SK-N-SH (cell line): Measurements from ENCODE around the gene CHST1. TPM values are rescaled to one million over a fixed set of nuclear protein-coding genes. Genes with fewer than 3 reads are reported as not detected.

Source experiments
- CTCF ChIA-PET: fragments of 300-600, 350-600 bp; formaldehyde crosslinking; extraction: SDS; loops from one replicate; lab custom pipeline; 2021; lab: Yijun Ruan, JAX
- POLR2A ChIA-PET: fragments of 350-600 bp; sonication (Branson Sonifier 250); formaldehyde crosslinking; extraction: SDS; loops from one replicate; lab custom pipeline; 2020; ENCODE audit warnings: antibody characterized with exemption, inconsistent platforms; lab: Yijun Ruan, JAX
- DNase-seq: peaks from one replicate; pipeline ENCODE4 v3.0.0; 2012
- H2AFZ ChIP-seq: fragments of 200-600 bp; sonication (generic); 2 replicates; pipeline ENCODE4 v1.8.1; 2016; ENCODE audit warnings: antibody characterized with exemption, mild to moderate bottlenecking, low read depth
- H3F3A ChIP-seq: fragments of 200-600 bp; sonication (generic); replicated peaks from 2 replicates; pipeline ENCODE3; 2016; ENCODE audit warnings: antibody characterized with exemption, mild to moderate bottlenecking; ENCODE audit not compliant: insufficient read depth
- H3K27ac ChIP-seq, 2 experiments: fragments of 200-500 bp in 1 of 2; fragments of 200-600 bp in 1 of 2; sonication (Bioruptor generic) in 1 of 2; sonication (generic), shearing (Covaris generic) in 1 of 2; 2 replicates each; pipeline versions ENCODE4 v1.5.1 to v1.6.1; 2014 to 2016; ENCODE audit warnings: low read depth in 2 of 2, inconsistent platforms in 1 of 2, low read length in 1 of 2, mild to moderate bottlenecking in 1 of 2, mixed read lengths in 1 of 2
- H3K27me3 ChIP-seq: fragments of 200-600 bp; sonication (generic), shearing (Covaris generic); 2 replicates; pipeline ENCODE4 v1.6.1; 2016; ENCODE audit warnings: mixed run types; ENCODE audit not compliant: insufficient read depth
- H3K36me3 ChIP-seq, 2 experiments: fragments of 200-500 bp in 1 of 2; fragments of 200-600 bp in 1 of 2; sonication (Bioruptor generic) in 1 of 2; sonication (generic) in 1 of 2; replicated peaks in 1 of 2; 2 replicates each; pipeline versions ENCODE3 to v1.5.1; 2014 to 2016; ENCODE audit warnings: low read length in 1 of 2, mild to moderate bottlenecking in 1 of 2; ENCODE audit not compliant: insufficient read depth in 2 of 2, control insufficient read depth in 1 of 2
- H3K4me1 ChIP-seq, 2 experiments: fragments of 200-500 bp in 1 of 2; fragments of 200-600 bp in 1 of 2; sonication (Bioruptor generic) in 1 of 2; sonication (generic), shearing (Covaris generic) in 1 of 2; 2 replicates each; pipeline versions ENCODE4 v1.5.1 to v1.6.1; 2014 to 2016; ENCODE audit warnings: low read depth in 1 of 2, low read length in 1 of 2, mixed run types in 1 of 2; ENCODE audit not compliant: insufficient read depth in 2 of 2, control insufficient read depth in 1 of 2
- H3K4me2 ChIP-seq: fragments of 200-600 bp; sonication (generic), shearing (Covaris generic); 2 replicates; pipeline ENCODE4 v1.6.1; 2017; ENCODE audit warnings: mixed run types
- H3K4me3 ChIP-seq, 2 experiments: fragments of 200-500 bp in 1 of 2; fragments of 200-600 bp in 1 of 2; sonication (Bioruptor generic) in 1 of 2; sonication (generic), shearing (Covaris generic) in 1 of 2; 2 replicates each; pipeline versions ENCODE4 v1.5.1 to v1.8.1; 2014 to 2016; ENCODE audit warnings: low read depth in 2 of 2, inconsistent platforms in 1 of 2, low read length in 1 of 2, mild to moderate bottlenecking in 1 of 2, mixed read lengths in 1 of 2, moderate library complexity in 1 of 2
- H3K79me2 ChIP-seq: fragments of 200-600 bp; sonication (generic); 2 replicates; pipeline ENCODE4 v1.8.1; 2017; ENCODE audit warnings: mild to moderate bottlenecking; ENCODE audit not compliant: insufficient read depth
- H3K9ac ChIP-seq: fragments of 200-600 bp; sonication (generic); 2 replicates; pipeline ENCODE4 v1.6.1; 2017; ENCODE audit warnings: mixed run types
- H3K9me2 ChIP-seq: fragments of 200-600 bp; sonication (generic); 2 replicates; pipeline ENCODE4 v1.6.1; 2017; ENCODE audit warnings: mixed run types
- H3K9me3 ChIP-seq: fragments of 200-600 bp; sonication (generic); 2 replicates; pipeline ENCODE4 v1.6.1; 2017; ENCODE audit warnings: mixed run types, mild to moderate bottlenecking, moderate library complexity
- H4K20me1 ChIP-seq: fragments of 200-600 bp; sonication (generic); 2 replicates; pipeline ENCODE4 v1.6.1; 2017; ENCODE audit warnings: mild to moderate bottlenecking, mixed run types; ENCODE audit not compliant: insufficient read depth
- ELF1 ChIP-seq: IDR thresholded peaks from 2 replicates; pipeline ENCODE4 v1.4.0; 2012
- FOSL2 ChIP-seq: IDR thresholded peaks from 2 replicates; pipeline ENCODE4 v1.4.0; 2012; ENCODE audit warnings: low read depth, mild to moderate bottlenecking, moderate library complexity, borderline replicate concordance
- POLR2AphosphoS5 ChIP-seq: IDR thresholded peaks from 2 replicates; pipeline ENCODE4 v1.6.1; 2012; ENCODE audit warnings: low read depth, low read length
- RFX5 ChIP-seq: IDR thresholded peaks from 2 replicates; pipeline ENCODE4 v1.6.1; 2012; ENCODE audit warnings: mild to moderate bottlenecking, improper control_type of control experiment, low read length
- SIN3A ChIP-seq: IDR thresholded peaks from 2 replicates; pipeline ENCODE4 v1.6.1; 2012; ENCODE audit warnings: low read depth, mild to moderate bottlenecking, low read length, moderate library complexity, borderline replicate concordance
- TCF12 ChIP-seq: IDR thresholded peaks from 2 replicates; pipeline ENCODE4 v1.4.0; 2012
- WGBS: methylation state at CpG from one replicate; pipeline ENCODE4 v1.1.6; 2017; ENCODE audit warnings: low lambda C conversion rate; 5-methylcytosine and 5-hydroxymethylcytosine counted together
- polyA plus RNA-seq, 3 experiments: library from polyadenylated mRNA; depleted of rRNA; stranded (reverse); fragments of >200 nt; gene quantifications; 2 replicates each; pipeline ENCODE4 v1.2.3, GENCODE V29; 2012
- TF ChIP-seq, protein P1 (sequence below): IDR thresholded peaks from 2 replicates; pipeline ENCODE4; 2012
- TF ChIP-seq, protein P2 (sequence below): fragments of 200-600 bp; sonication (generic); IDR thresholded peaks from 2 replicates; pipeline ENCODE4 v1.6.1; 2017; ENCODE audit warnings: antibody characterized with exemption, mild to moderate bottlenecking, moderate library complexity

CHST1 gene
- polyA plus RNA-seq, 1 of the 3 experiments (the other 2 are of a cell fraction): 4.9 TPM

DNA sequence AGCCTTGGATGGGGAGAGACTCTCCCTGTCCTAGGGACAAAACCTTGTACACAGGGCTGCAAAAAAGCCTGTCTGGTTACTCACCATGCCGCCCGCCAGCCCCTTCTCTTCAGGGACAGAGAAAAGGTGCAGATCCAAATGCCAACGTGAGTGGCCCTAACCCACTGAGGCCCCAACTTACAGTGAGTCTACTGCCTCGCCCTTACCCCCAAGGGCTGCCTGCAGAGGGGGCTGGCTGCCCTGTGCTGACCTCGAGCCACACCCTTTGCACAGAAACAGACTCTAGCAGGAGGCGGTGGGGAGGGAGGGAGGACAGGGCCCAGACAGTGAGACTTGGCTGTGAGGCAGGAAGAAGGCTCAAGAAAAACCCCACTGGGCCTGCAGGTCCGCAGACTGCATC, 13.6 kb upstream of the CHST1 start:
- H3K4me3 ChIP-seq: no peak overlapping the region
- H4K20me1 ChIP-seq: no peaks in the 10 kb centered on the region
- POLR2A ChIA-PET: no interaction called here
- H2AFZ ChIP-seq: no peak overlapping the region
- no peak overlapping the region for H3K4me2 ChIP-seq
- H3K9me2 ChIP-seq: no peaks in the 10 kb centered on the region
- H3K27ac ChIP-seq: no peak overlapping the region
- no peaks in the 10 kb centered on the region for H3K36me3 ChIP-seq
- DNase-seq: no peak
- TF ChIP-seq RFX5 (no peak), FOSL2 (no peak), ELF1 (no peak)
- no peaks in the 10 kb centered on the region for H3K79me2 ChIP-seq
- CTCF ChIA-PET: interaction anchor here (1.2 to 1.7 kb wide), 3 partner anchors 9 to 93 kb away, joined by 3 to 10 read pairs (median 4); no protein-coding TSS in a partner anchor
- H3K27me3 ChIP-seq: peaks cover 6% of the 10 kb centered on the region; the same call in 1 of the 2 replicates
- no peaks in the 10 kb centered on the region for H3K9me3 ChIP-seq
- 35% methylated on average over 4 of the region's 7 CpGs for WGBS
- H3K9ac ChIP-seq: no peak overlapping the region
- no peaks in the 10 kb centered on the region for H3F3A ChIP-seq
- peaks cover 0 to 2% of the 10 kb centered on the region in 2 experiments; a peak in 1 of 4 replicates for H3K4me1 ChIP-seq

DNA sequence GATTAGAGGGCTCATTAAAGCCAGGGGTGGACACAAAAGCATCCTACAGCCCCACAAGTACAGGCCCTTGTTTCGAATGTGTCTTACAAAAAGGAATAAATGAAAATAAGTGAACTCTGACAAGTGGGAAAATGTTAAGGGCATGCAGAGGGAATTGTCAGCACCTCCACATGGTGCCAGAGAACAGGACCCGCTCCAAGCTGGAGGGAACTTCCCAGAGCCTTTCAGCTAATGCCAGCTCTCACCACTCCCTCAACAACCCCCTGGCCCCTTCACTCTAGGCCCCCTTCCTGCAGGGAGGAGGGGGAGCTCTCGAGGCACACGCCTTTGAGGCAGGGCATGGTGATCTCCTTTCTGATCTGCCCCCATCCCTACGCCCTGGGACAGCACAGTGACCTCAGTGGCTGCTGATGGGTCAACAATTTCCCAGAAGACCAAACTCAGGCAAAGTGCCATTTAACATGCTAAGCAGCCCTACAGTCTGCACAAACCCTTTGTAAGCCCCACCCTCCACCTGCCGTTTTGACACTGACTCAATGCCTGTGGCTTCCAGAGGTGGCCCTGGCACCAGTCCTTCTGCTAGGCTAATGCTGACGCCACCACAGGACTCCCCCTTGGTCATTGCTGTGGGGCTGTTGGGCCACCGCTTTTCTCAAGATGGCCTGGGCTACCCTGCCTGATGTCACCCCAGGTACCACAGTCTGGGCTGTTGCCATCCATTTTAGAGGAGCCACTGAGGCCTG, 12.5 kb upstream of the CHST1 start:
- no peak for DNase-seq
- 47% methylated on average over 7 of the region's 8 CpGs for WGBS
- Histone ChIP-seq H3K27me3 (peaks cover 6% of the 10 kb centered on the region; the same call in 1 of the 2 replicates), H2AFZ (no peak overlapping the region), H3K9me2 (no peaks in the 10 kb centered on the region), H3K79me2 (no peaks in the 10 kb centered on the region), H3K4me3 (no peak overlapping the region), H3K27ac (no peak overlapping the region), H3K9ac (no peak overlapping the region), H3K9me3 (no peaks in the 10 kb centered on the region), H3K4me1 (peaks cover 0 to 2% of the 10 kb centered on the region in 2 experiments; a peak in 1 of 4 replicates), H4K20me1 (no peaks in the 10 kb centered on the region), H3K4me2 (no peak overlapping the region), H3F3A (no peaks in the 10 kb centered on the region), H3K36me3 (no peaks in the 10 kb centered on the region)
- POLR2A ChIA-PET: no interaction called here
- CTCF ChIA-PET: interaction anchor here (0.9 to 1.5 kb wide), 4 partner anchors 10 to 94 kb away, joined by 3 to 5 read pairs (median 4); no protein-coding TSS in a partner anchor
- TF ChIP-seq, protein P1, sequence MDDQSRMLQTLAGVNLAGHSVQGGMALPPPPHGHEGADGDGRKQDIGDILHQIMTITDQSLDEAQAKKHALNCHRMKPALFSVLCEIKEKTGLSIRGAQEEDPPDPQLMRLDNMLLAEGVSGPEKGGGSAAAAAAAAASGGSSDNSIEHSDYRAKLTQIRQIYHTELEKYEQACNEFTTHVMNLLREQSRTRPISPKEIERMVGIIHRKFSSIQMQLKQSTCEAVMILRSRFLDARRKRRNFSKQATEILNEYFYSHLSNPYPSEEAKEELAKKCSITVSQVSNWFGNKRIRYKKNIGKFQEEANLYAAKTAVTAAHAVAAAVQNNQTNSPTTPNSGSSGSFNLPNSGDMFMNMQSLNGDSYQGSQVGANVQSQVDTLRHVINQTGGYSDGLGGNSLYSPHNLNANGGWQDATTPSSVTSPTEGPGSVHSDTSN: no peak
- no peak for TF ChIP-seq POLR2AphosphoS5
- TF ChIP-seq SIN3A: no peak
- no peak for TF ChIP-seq TCF12
- TF ChIP-seq, protein P2, sequence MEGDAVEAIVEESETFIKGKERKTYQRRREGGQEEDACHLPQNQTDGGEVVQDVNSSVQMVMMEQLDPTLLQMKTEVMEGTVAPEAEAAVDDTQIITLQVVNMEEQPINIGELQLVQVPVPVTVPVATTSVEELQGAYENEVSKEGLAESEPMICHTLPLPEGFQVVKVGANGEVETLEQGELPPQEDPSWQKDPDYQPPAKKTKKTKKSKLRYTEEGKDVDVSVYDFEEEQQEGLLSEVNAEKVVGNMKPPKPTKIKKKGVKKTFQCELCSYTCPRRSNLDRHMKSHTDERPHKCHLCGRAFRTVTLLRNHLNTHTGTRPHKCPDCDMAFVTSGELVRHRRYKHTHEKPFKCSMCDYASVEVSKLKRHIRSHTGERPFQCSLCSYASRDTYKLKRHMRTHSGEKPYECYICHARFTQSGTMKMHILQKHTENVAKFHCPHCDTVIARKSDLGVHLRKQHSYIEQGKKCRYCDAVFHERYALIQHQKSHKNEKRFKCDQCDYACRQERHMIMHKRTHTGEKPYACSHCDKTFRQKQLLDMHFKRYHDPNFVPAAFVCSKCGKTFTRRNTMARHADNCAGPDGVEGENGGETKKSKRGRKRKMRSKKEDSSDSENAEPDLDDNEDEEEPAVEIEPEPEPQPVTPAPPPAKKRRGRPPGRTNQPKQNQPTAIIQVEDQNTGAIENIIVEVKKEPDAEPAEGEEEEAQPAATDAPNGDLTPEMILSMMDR: no peak
